HFF-Myc (cell line): ENCODE results near the gene CYP2S1.

Experiments used
- DNase-seq: peaks from one replicate; pipeline ENCODE4 v3.0.0-alpha.2; 2011; ENCODE audit warnings: low read depth; ENCODE audit errors: extremely low read depth
- H3K4me3 ChIP-seq: replicated peaks from 2 replicates; pipeline ENCODE4 v1.5.1; 2011; ENCODE audit warnings: low read depth, mild to moderate bottlenecking, control low read depth, low read length
- CTCF ChIP-seq: IDR thresholded peaks from 2 replicates; pipeline ENCODE4 v1.5.1; 2012; ENCODE audit warnings: mild to moderate bottlenecking, low read depth, low read length, control low read depth; ENCODE audit errors: missing control alignments

CYP2S1 gene

GRCh38 chr19:41222240-41222639 is 29.2 kb downstream of the CYP2S1 start:
- H3K4me3 ChIP-seq, result peak overlapping the region; percentile 69
- no peak for DNase-seq
- TF ChIP-seq CTCF, result no peak

GRCh38 chr19:41223431-41224234 is 30.6 kb downstream of the CYP2S1 start:
- peak overlapping the region; percentile 39 for H3K4me3 ChIP-seq
- TF ChIP-seq CTCF, result no peak
- peak; percentile 83 for DNase-seq

- DNase-seq, result no peak
Observed at GRCh38 chr19:41224632-41225031, 31.6 kb downstream of the CYP2S1 start.

GRCh38 chr19:41225238-41226052 is 32.4 kb downstream of the CYP2S1 start:
- TF ChIP-seq CTCF, result no peak
- DNase-seq, result peak; percentile 98
- peak overlapping the region; percentile 36 for H3K4me3 ChIP-seq

More at GRCh38 chr19:41224632-41225031, 31.6 kb downstream of the CYP2S1 start:
- TF ChIP-seq CTCF, result no peak
- H3K4me3 ChIP-seq, result peak overlapping the region; percentile 36; the same call in 1 of the 2 replicates

GRCh38 chr19:41226053-41226873 is 33.2 kb downstream of the CYP2S1 start:
- H3K4me3 ChIP-seq, result peak overlapping the region; percentile 36
- TF ChIP-seq CTCF, result no peak
- DNase-seq, result no peak

GRCh38 chr19:41226874-41227390 is 33.9 kb downstream of the CYP2S1 start:
- DNase-seq, result no peak
- peak overlapping the region; percentile 36 for H3K4me3 ChIP-seq
- TF ChIP-seq CTCF, result no peak
